ENCODE data around the gene GNAO1.

DNA sequence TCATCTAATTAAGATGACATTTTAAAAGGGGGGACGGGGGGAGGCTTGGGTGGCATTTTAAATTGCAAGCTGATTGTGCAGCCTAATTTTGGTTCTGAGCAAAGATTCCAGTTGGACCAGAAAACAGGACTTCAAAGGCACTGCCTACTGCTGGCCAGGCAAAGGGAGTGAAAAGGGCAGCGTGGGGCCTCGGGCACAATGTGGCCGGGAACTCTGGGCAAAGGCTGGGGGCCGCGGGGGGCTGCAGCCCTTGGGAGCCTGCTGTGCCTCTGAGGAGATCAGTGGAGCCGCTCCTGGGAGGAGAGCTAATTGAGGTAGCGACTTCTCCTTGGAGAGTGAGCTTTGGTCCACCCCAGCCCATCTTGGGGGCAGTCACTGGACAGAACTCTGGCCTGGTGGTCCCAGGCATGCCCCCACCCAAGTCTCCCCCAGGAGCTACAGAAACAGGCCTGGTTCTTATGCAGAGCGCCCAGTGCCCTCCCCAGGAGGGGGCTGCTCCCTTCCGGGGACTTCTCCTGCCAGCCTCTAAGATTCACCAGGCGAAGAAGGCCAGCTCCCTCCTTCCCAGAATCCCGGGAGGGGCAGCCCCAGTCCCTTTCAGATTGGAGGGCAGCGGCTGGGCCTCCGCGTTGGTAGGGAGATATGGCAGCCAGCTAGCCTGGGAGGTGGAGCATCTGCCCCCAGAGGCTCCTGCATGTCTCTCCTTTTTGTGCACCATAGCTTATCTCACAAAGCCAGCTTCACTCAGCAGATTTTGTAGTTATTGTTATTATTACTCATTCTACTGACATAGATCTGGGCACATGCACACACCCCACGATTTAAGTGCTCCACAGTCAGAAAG is 115.6 kb downstream of the GNAO1 start:
- TF ChIP-seq, protein P1, sequence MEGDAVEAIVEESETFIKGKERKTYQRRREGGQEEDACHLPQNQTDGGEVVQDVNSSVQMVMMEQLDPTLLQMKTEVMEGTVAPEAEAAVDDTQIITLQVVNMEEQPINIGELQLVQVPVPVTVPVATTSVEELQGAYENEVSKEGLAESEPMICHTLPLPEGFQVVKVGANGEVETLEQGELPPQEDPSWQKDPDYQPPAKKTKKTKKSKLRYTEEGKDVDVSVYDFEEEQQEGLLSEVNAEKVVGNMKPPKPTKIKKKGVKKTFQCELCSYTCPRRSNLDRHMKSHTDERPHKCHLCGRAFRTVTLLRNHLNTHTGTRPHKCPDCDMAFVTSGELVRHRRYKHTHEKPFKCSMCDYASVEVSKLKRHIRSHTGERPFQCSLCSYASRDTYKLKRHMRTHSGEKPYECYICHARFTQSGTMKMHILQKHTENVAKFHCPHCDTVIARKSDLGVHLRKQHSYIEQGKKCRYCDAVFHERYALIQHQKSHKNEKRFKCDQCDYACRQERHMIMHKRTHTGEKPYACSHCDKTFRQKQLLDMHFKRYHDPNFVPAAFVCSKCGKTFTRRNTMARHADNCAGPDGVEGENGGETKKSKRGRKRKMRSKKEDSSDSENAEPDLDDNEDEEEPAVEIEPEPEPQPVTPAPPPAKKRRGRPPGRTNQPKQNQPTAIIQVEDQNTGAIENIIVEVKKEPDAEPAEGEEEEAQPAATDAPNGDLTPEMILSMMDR (IDR thresholded peaks at IDR 0.05): no peak
- TF ChIP-seq ZFX (IDR thresholded peaks at IDR 0.05; ENCODE audit: borderline replicate concordance): no peak
